Stomach smooth muscle (tissue), 2 donors: ENCODE results near the gene ERCC6L.

Source experiments
- H3K27ac ChIP-seq: one replicate; pipeline ENCODE4 v1.7.0; 2013; ENCODE audit warnings: mild to moderate bottlenecking, low read length, inconsistent platforms
- H3K27me3 ChIP-seq, 2 donors: one replicate each; pipeline ENCODE4 v1.7.0; 2013; ENCODE audit warnings: low read length in 2 of 2; ENCODE audit not compliant: insufficient read depth in 2 of 2, control insufficient read depth in 1 of 2
- H3K36me3 ChIP-seq, 2 donors: one replicate each; pipeline ENCODE4 v1.7.0; 2013; ENCODE audit warnings: low read length in 2 of 2; ENCODE audit not compliant: control insufficient read depth in 2 of 2, insufficient read depth in 2 of 2
- H3K4me1 ChIP-seq: one replicate; pipeline ENCODE4 v1.7.0; 2013; ENCODE audit warnings: low read length; ENCODE audit not compliant: control insufficient read depth, insufficient read depth
- H3K4me3 ChIP-seq, 2 donors: one replicate each; pipeline ENCODE4 v1.7.0; 2013; ENCODE audit warnings: low read length in 2 of 2
- H3K9ac ChIP-seq, 2 donors: one replicate each; pipeline ENCODE4 v1.7.0; 2013; ENCODE audit warnings: low read length in 2 of 2, mild to moderate bottlenecking in 1 of 2
- H3K9me3 ChIP-seq, 2 donors: one replicate each; pipeline ENCODE4 v1.7.0; 2013; ENCODE audit warnings: low read length in 2 of 2; ENCODE audit not compliant: control insufficient read depth in 2 of 2
- donor health status: healthy.
- donor health status: Pancreatic carcinoma.

ERCC6L gene

DNA sequence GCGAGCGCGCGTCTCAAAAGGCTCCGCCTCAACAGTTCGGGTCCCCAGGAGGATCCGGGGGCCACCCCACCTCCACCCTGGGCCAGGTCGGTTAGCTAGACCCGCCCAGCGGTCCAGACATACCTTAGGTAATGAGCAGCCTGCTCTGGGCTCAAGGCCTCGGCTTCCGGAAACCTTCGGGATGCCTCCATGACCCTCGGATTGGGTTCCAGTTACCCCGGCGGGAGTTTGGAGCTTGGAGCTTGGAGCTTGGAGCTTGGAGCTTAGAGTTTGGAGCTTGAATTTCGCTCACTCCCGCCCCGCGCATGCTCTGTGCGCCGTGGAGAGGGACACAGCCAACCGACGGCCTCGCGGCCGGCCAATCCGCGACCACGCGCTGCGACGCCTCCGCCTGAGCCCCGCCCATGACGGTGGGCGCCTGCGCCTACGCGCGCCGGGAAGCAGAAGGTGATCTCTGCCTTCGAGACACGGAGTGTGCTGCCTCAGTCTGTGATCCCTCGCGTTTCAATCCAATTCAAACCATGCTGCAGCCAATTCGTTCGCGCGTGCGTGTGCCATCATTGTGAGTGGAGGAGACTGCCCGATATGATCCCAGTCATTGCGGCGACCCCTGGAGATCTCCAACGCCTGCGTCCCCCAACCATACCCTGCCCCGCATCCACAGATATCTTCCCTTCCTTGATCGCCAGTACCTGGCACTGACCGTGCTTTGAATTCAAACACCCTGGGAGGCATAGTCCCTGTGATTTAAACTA lies at the start of gene ERCC6L:
Gene ERCC6L (minus strand): TSS at position 307 of the 755 bp plus-strand sequence. CDS start 116 bp downstream, at position 191.
- H3K36me3 ChIP-seq: no peaks in the 10 kb centered on the region
- no peak within 1 kb of the TSS for H3K27ac ChIP-seq
- H3K9me3 ChIP-seq: no peaks in the 10 kb centered on the region
- H3K9ac ChIP-seq: no peak within 1 kb of the TSS
- peaks cover 0 to 4% of the 10 kb centered on the region in 2 donors for H3K27me3 ChIP-seq
- H3K4me3 ChIP-seq: peak within 1 kb of the TSS; percentile 51 to 61
- no peaks in the 10 kb centered on the region for H3K4me1 ChIP-seq

DNA sequence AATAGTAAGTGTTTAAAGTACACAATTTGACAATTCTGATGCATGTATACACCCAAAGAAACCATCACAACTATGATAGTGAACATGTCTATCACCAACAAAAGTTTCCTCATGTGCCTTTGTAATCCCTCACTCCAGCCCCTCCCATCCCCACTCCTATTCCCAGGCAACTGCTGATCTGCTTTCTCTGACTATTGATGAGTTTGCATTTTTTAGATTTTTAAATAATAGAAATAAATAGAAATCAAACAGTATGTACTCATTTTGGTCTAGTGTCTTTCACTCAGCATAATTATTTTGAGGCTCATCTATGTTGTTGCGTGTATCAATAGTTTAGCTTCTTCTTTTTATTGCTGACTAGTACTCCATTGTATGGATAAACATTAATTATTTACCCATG lies 43.5 kb upstream of the ERCC6L start:
- no peak overlapping the region for H3K27ac ChIP-seq
- peaks cover 1% of the 10 kb centered on the region for H3K4me1 ChIP-seq
- no peaks in the 10 kb centered on the region for H3K9me3 ChIP-seq
- no peak overlapping the region for H3K9ac ChIP-seq
- H3K4me3 ChIP-seq: no peak overlapping the region
- peaks cover 0 to 3% of the 10 kb centered on the region in 2 donors for H3K27me3 ChIP-seq
- H3K36me3 ChIP-seq: no peaks in the 10 kb centered on the region

DNA sequence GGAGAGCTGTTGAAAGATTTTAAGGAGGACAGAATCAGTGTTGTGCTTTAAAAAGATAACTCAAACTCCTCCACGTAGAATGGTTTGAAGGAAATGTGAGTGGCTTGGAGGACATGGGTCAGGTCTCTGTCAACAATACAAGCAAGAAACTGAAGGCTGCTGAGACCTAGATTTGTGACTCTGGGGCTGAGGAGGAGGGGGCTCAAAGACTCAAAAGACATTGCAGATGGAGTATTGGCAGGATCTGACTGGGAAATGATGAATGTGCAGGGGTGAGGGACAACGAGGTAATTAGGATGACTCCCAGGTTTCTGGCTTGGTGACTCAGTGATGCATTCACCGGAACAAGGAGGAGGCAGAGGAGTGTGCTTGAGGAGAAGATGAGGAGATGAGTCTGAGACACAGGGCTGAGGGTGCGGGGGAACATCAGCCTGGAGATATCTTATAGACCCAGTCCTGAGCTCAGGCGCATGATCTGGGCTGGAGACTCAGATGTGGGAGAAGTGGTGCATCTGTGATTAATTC lies 41.6 kb upstream of the ERCC6L start:
- H3K27ac ChIP-seq: no peak overlapping the region
- no peak overlapping the region for H3K9ac ChIP-seq
- no peak overlapping the region for H3K4me3 ChIP-seq
- no peaks in the 10 kb centered on the region for H3K9me3 ChIP-seq
- peaks cover 7% of the 10 kb centered on the region for H3K4me1 ChIP-seq
- peaks cover 2 to 4% of the 10 kb centered on the region in 2 donors for H3K36me3 ChIP-seq
- peaks cover 0 to 3% of the 10 kb centered on the region in 2 donors for H3K27me3 ChIP-seq

GRCh38 chrX:72276478-72276953 lies 37.7 kb upstream of the ERCC6L start:
- H3K36me3 ChIP-seq: peaks cover 28 to 38% of the 10 kb centered on the region in 2 donors
- peaks cover 12% of the 10 kb centered on the region for H3K4me1 ChIP-seq
- peak overlapping the region; percentile 82 to 89 for H3K4me3 ChIP-seq
- peak overlapping the region; percentile 78 for H3K27ac ChIP-seq
- peak overlapping the region; percentile 92 to 96 for H3K9ac ChIP-seq
- H3K9me3 ChIP-seq: no peaks in the 10 kb centered on the region
- peaks cover 0 to 3% of the 10 kb centered on the region in 2 donors for H3K27me3 ChIP-seq

DNA sequence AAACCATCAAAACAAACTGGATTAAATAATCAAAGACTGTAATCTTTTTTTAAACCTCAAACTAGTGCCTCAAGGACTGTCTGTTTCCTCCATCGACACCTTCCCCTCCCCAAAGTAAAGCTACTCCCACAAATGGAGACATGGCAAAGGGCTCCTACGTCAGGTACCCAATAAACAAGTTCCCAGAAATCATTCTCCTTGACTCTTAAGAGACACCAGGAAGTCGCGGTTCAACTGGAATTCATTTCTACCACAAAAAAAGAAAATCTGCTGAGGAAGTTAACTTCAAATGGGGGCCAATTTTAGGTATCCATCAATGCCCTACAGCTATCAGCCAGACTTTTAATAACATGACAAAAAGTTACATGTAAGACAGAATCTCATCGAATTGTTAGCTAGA lies 35.7 kb upstream of the ERCC6L start:
- Histone ChIP-seq H3K27me3 (peaks cover 0 to 3% of the 10 kb centered on the region in 2 donors), H3K4me3 (no peak overlapping the region), H3K9ac (peak overlapping the region in 1 of 2 donors; percentile 72), H3K27ac (no peak overlapping the region), H3K9me3 (no peaks in the 10 kb centered on the region), H3K4me1 (peaks cover 15% of the 10 kb centered on the region), H3K36me3 (peaks cover 28 to 45% of the 10 kb centered on the region in 2 donors)

DNA sequence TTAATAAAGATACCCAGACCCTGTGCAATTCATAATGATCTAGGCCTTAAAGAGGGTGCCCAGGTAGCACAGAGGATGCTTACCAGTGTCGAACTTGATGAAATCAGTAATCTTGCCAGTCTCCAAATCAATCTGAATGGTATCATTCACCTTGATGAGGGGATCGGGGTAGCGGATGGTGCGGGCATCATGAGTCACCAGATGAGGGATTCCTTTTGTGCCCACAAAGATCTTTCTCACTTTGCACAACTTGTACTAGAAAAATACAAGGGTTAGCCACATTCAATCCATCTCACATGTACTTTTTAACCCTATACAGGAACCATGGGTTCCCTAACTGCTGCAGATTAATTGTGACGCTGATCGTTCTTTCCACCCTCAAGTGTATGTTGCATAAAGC lies 34.9 kb upstream of the ERCC6L start:
- peaks cover 15% of the 10 kb centered on the region for H3K4me1 ChIP-seq
- no peak overlapping the region for H3K9ac ChIP-seq
- no peak overlapping the region for H3K27ac ChIP-seq
- H3K4me3 ChIP-seq: no peak overlapping the region
- peaks cover 0 to 3% of the 10 kb centered on the region in 2 donors for H3K27me3 ChIP-seq
- H3K9me3 ChIP-seq: no peaks in the 10 kb centered on the region
- peaks cover 28 to 48% of the 10 kb centered on the region in 2 donors for H3K36me3 ChIP-seq

DNA sequence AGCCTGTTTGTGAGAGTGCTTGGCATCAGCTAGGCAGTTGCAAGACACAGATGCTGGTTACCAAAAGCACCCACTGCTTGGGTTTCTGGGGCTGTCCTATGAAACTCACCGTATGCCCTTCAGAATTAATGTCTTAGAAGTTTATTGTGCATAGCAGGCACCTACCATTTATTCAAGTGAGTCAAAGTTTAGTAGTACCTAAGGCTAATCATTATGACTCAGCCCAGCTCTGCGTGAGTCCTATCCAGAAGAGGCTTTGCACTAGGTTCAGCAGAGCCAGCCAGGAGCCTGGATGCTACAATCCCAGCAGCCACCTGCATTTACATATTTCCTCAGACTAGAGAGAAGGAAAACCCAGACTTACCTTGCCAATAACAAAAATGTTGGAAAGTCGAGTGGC lies 34.0 kb upstream of the ERCC6L start:
- Histone ChIP-seq H3K4me1 (peaks cover 15% of the 10 kb centered on the region), H3K9me3 (no peaks in the 10 kb centered on the region), H3K4me3 (no peak overlapping the region), H3K36me3 (peaks cover 28 to 53% of the 10 kb centered on the region in 2 donors), H3K27ac (no peak overlapping the region), H3K27me3 (no peaks in the 10 kb centered on the region), H3K9ac (no peak overlapping the region)

- no peak overlapping the region for H3K9ac ChIP-seq
- no peaks in the 10 kb centered on the region for H3K9me3 ChIP-seq
- peaks cover 28 to 55% of the 10 kb centered on the region in 2 donors for H3K36me3 ChIP-seq
- H3K4me1 ChIP-seq: peaks cover 10% of the 10 kb centered on the region
- no peak overlapping the region for H3K27ac ChIP-seq
- H3K27me3 ChIP-seq: no peaks in the 10 kb centered on the region
- no peak overlapping the region for H3K4me3 ChIP-seq
These were observed 33.0 kb upstream of the ERCC6L start for GRCh38 chrX:72271812-72272211.

- H3K4me3 ChIP-seq: no peak overlapping the region
- peaks cover 28 to 55% of the 10 kb centered on the region in 2 donors for H3K36me3 ChIP-seq
- no peak overlapping the region for H3K27ac ChIP-seq
- H3K4me1 ChIP-seq: peaks cover 10% of the 10 kb centered on the region
- no peaks in the 10 kb centered on the region for H3K27me3 ChIP-seq
- H3K9ac ChIP-seq: no peak overlapping the region
- H3K9me3 ChIP-seq: no peaks in the 10 kb centered on the region
These were observed 32.4 kb upstream of the ERCC6L start for GRCh38 chrX:72271091-72271788.

DNA sequence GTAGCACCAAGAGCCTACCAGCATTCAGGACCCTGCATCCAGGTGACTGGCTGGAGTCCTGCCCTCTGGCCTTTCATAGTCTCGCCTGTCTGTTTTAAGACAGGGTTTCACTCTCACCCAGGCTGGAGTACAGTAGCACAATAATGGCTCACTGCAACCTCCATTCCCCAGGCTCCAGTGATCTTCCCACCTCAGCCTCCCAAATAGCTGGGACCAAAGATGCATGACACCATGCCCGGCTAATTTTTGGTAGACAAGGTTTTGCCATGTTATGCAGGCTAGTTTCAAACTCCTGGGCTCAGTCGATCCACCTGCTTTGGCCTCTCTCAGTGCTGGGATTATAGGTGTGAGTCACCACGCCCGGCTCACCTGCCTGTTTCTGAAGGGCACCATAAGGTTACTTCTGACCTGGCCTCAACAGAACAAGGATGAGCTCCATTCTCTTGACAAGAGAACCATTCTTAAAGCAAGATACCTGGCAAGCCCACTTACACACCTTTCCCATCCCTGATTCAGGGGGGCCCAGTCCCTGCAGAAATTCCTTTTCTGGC lies 31.6 kb upstream of the ERCC6L start:
- H3K4me3 ChIP-seq: no peak overlapping the region
- H3K36me3 ChIP-seq: peaks cover 24 to 53% of the 10 kb centered on the region in 2 donors
- no peak overlapping the region for H3K27ac ChIP-seq
- H3K27me3 ChIP-seq: no peaks in the 10 kb centered on the region
- H3K9me3 ChIP-seq: no peaks in the 10 kb centered on the region
- H3K4me1 ChIP-seq: peaks cover 7% of the 10 kb centered on the region
- no peak overlapping the region for H3K9ac ChIP-seq
